T-helper 9 cell (primary cell): Measurements from ENCODE around the gene AGRN.
"Not testable (repeated sequence)": the region's sequence is repeated elsewhere in the genome, so short reads cannot be mapped to it uniquely, and the experiment has no call there.

Experiments
- DNase-seq: peaks from one replicate; pipeline ENCODE4 v3.0.0-alpha.2; 2020
- total RNA-seq, 2 donors: gene quantifications; one replicate each; lab custom pipeline; 2026; lab: John Stamatoyannopoulos, UW

AGRN gene
- 5.1 to 8.3 reads per million in 2 donors for total RNA-seq

GRCh38 chr1:1020000-1020404, at the start of gene AGRN:
Gene AGRN, plus strand, starts transcription at chr1:1020120. Its CDS starts 53 bp downstream, at chr1:1020173.
- DNase-seq = no peak

GRCh38 chr1:970242-970972, 49.5 kb upstream of the AGRN start:
- no peak for DNase-seq

GRCh38 chr1:970973-971730, 48.8 kb upstream of the AGRN start:
- DNase-seq = no peak

GRCh38 chr1:971751-972506, 48.0 kb upstream of the AGRN start:
- no peak for DNase-seq

GRCh38 chr1:972726-973458, 47.0 kb upstream of the AGRN start:
- DNase-seq = no peak

- DNase-seq = no peak
Observed at GRCh38 chr1:973459-974292, 46.2 kb upstream of the AGRN start.

GRCh38 chr1:974293-974640, 45.7 kb upstream of the AGRN start:
- DNase-seq = no peak

- no peak for DNase-seq
Observed at GRCh38 chr1:974687-975328, 45.1 kb upstream of the AGRN start.

- DNase-seq = no peak
Observed at GRCh38 chr1:975365-975764, 44.6 kb upstream of the AGRN start.

GRCh38 chr1:975896-976683, 43.8 kb upstream of the AGRN start:
- DNase-seq = no peak

- not testable (repeated sequence) for DNase-seq
Observed at GRCh38 chr1:976791-977190, 43.1 kb upstream of the AGRN start.

- no peak for DNase-seq
Observed at GRCh38 chr1:978069-978834, 41.7 kb upstream of the AGRN start.

- no peak for DNase-seq
Observed at GRCh38 chr1:978835-979743, 40.8 kb upstream of the AGRN start.

- no peak for DNase-seq
Observed at GRCh38 chr1:979744-980072, 40.2 kb upstream of the AGRN start.

GRCh38 chr1:980137-980571, 39.8 kb upstream of the AGRN start:
- no peak for DNase-seq

- no peak for DNase-seq
Observed at GRCh38 chr1:980602-981395, 39.1 kb upstream of the AGRN start.

- DNase-seq = no peak
Observed at GRCh38 chr1:981491-981954, 38.4 kb upstream of the AGRN start.
